Cardiac muscle cell (in vitro differentiated cells and primary cell): ENCODE measurements around the gene NECAB2. TPM values are rescaled to one million over a fixed set of nuclear protein-coding genes. Genes with fewer than 3 reads are reported as not detected.

Experiments used
- DNase-seq, 2 donors: peaks; one replicate each; pipeline versions ENCODE4 v3.0.0 to v3.0.0-alpha.2; 2010 to 2017; ENCODE audit warnings: low read depth in 1 of 2, low spot score in 1 of 2
- H3K27ac ChIP-seq: fragments of 200-600 bp; sonication (generic); 2 replicates; pipeline ENCODE4 v1.5.1; 2016
- H3K27me3 ChIP-seq: fragments of 200-600 bp; sonication (generic); 2 replicates; pipeline ENCODE4 v1.6.0; 2016; ENCODE audit warnings: control low read depth
- H3K36me3 ChIP-seq: fragments of 200-600 bp; sonication (generic); 2 replicates; pipeline ENCODE4 v1.5.1; 2016; ENCODE audit warnings: control low read depth
- H3K4me1 ChIP-seq: fragments of 200-600 bp; sonication (generic); 2 replicates; pipeline ENCODE4 v1.8.1; 2017; ENCODE audit warnings: low read depth, mild to moderate bottlenecking, mixed run types
- H3K4me3 ChIP-seq: fragments of 200-600 bp; sonication (generic); 2 replicates; pipeline ENCODE4 v1.5.1; 2016; ENCODE audit warnings: mild to moderate bottlenecking
- H3K9me3 ChIP-seq: fragments of 200-600 bp; sonication (generic); 2 replicates; pipeline ENCODE4 v1.5.1; 2017; ENCODE audit warnings: low read depth, mild to moderate bottlenecking, control low read depth
- polyA plus RNA-seq: library from polyadenylated mRNA; unstranded; fragments of >200 nt; fragmentation: Nextera tagmentation; extraction: Ambion mirVana; gene quantifications from 2 replicates; pipeline ENCODE4 v1.2.1, GENCODE V29; 2016
- total RNA-seq: library from RNA; depleted of rRNA; stranded (reverse); fragments of >200 nt; gene quantifications from 2 replicates; pipeline ENCODE4 v1.2.3, GENCODE V29; 2016
- TF ChIP-seq, protein P1 (sequence below): IDR thresholded peaks from 2 replicates; pipeline ENCODE4 v1.5.1; 2012; ENCODE audit warnings: low read depth, mild to moderate bottlenecking, low read length

NECAB2 gene
- total and polyA plus RNA-seq, 2 experiments from 2014 or later: 0.63 to 2.2 TPM

DNA sequence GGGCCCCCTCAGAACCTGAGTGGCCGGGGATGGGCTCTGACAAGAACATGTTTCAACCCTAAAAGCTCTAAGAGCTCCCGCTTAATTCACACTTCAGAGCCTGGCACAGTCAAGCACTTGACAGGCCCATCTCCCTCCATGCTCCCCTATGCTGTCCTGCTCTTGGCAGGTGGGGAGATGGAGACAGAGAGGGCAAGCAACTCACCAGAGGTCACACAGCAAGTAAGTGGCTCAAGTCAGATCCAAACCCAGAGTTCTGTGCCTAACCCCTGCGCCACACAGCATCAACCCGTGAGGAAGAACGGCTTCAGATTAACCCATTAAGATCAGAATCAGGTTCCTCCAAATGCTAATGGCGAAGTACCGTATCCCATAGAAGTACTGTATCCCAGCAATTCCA lies 36.4 kb downstream of the NECAB2 start:
- no peak overlapping the region for H3K4me3 ChIP-seq
- TF ChIP-seq, protein P1, sequence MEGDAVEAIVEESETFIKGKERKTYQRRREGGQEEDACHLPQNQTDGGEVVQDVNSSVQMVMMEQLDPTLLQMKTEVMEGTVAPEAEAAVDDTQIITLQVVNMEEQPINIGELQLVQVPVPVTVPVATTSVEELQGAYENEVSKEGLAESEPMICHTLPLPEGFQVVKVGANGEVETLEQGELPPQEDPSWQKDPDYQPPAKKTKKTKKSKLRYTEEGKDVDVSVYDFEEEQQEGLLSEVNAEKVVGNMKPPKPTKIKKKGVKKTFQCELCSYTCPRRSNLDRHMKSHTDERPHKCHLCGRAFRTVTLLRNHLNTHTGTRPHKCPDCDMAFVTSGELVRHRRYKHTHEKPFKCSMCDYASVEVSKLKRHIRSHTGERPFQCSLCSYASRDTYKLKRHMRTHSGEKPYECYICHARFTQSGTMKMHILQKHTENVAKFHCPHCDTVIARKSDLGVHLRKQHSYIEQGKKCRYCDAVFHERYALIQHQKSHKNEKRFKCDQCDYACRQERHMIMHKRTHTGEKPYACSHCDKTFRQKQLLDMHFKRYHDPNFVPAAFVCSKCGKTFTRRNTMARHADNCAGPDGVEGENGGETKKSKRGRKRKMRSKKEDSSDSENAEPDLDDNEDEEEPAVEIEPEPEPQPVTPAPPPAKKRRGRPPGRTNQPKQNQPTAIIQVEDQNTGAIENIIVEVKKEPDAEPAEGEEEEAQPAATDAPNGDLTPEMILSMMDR: no peak
- no peaks in the 10 kb centered on the region for H3K36me3 ChIP-seq
- H3K27ac ChIP-seq: no peak overlapping the region
- H3K4me1 ChIP-seq: no peaks in the 10 kb centered on the region
- DNase-seq: no peak
- H3K27me3 ChIP-seq: no peaks in the 10 kb centered on the region
- H3K9me3 ChIP-seq: no peaks in the 10 kb centered on the region

DNA sequence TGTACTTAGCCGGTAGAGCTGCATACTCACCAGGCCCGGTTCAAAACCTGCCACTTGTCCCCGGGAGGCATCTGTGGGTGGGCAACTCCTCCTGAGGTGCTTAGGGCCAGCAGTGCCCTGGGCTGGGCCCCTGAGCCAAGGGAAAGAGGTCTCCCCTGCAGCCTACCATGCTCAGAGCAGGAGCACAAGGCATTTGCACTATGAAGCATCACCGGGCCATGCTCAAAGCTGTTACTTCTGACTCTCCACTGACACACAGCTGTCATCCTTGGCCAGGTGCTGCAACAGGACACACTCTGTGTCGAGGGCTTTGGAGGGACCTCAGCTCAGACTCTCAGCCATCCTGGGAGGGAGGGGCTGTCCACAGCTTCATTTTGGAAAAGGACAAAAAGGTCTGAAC lies 37.3 kb downstream of the NECAB2 start:
- no peaks in the 10 kb centered on the region for H3K27me3 ChIP-seq
- no peak overlapping the region for H3K27ac ChIP-seq
- H3K4me1 ChIP-seq: no peaks in the 10 kb centered on the region
- H3K9me3 ChIP-seq: no peaks in the 10 kb centered on the region
- H3K4me3 ChIP-seq: no peak overlapping the region
- no peaks in the 10 kb centered on the region for H3K36me3 ChIP-seq
- TF ChIP-seq, protein P1: no peak
- DNase-seq: no peak

DNA sequence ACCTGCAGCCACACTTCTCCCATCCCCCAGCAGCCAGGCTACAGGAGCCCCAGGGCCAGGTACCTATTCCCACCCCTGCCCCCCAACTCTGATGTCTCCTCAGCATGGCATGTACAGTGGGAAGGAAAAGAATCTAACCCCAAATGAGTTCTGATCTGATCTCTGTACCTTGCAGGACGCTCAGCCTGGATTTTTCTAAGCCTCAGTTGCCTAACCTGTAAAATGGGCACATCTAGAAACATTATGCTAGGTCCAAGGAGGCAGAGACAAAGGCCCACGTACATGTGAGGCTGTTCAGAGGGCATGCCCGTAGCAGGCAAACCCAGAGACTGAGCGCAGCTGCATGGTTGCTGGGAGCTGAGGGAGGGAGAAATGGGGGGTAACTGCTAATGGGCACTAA lies 39.5 kb downstream of the NECAB2 start:
- Histone ChIP-seq H3K9me3 (no peaks in the 10 kb centered on the region), H3K36me3 (no peaks in the 10 kb centered on the region), H3K27me3 (no peaks in the 10 kb centered on the region), H3K27ac (no peak overlapping the region), H3K4me1 (no peaks in the 10 kb centered on the region), H3K4me3 (no peak overlapping the region)
- TF ChIP-seq, protein P1: no peak
- no peak for DNase-seq

DNA sequence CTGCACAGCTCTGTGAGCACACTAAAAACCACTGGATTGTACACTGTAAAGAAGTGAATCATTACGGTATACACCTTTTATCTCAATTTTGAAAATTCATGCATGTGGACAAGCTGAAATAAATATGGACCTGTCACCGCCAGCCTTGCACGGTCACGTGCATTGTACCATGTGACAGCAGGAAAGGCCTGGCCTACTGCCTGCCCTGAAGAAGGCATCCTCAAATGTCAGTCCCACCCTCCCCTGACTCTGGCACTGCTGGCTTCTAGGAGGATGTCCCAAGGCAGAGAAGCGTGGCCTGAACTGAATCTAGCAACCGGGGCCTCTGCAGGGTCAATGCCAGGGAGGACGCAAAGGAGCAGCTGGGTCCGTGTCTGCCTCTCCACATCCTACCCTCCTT lies 39.9 kb downstream of the NECAB2 start:
- Histone ChIP-seq H3K27me3 (no peaks in the 10 kb centered on the region), H3K4me3 (no peak overlapping the region), H3K9me3 (no peaks in the 10 kb centered on the region), H3K4me1 (no peaks in the 10 kb centered on the region), H3K36me3 (no peaks in the 10 kb centered on the region), H3K27ac (no peak overlapping the region)
- DNase-seq: no peak
- TF ChIP-seq, protein P1: no peak

DNA sequence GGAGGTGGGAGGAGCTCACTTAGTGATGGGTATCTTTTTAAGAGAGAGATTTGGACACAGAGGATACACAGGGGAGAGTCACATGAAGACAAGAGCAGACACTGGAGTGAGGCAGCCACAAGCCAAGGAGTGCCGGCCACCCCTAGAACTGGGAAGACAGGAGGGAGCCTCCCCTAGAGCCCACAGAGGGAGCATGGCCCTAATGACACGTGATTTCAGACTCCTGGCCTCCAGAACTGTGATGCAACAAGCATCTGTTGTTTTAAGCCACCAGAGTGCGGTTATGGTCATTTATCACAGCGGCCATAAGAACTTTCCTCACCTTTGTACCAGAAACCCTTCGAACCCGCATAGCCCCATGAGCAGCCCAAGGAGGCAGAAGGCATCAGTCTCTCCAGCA lies 41.2 kb downstream of the NECAB2 start:
- Histone ChIP-seq H3K27me3 (no peaks in the 10 kb centered on the region), H3K4me3 (no peak overlapping the region), H3K4me1 (no peaks in the 10 kb centered on the region), H3K9me3 (no peaks in the 10 kb centered on the region), H3K27ac (no peak overlapping the region), H3K36me3 (no peaks in the 10 kb centered on the region)
- TF ChIP-seq, protein P1: no peak
- DNase-seq: no peak
